CD4-positive, CD25-positive, alpha-beta regulatory T cell (primary cell): ENCODE data around the gene COL5A1. TPM values are rescaled to one million over a fixed set of nuclear protein-coding genes. Genes with fewer than 3 reads are reported as not detected.

Source experiments
- ATAC-seq, 2 donors: fragments of 150-1000 bp; cut with Tn5 transposase; one replicate each; pipeline ENCODE4 v1.10.0; 2021; ENCODE audit warnings: low read depth in 2 of 2, moderate number of reproducible peaks in 2 of 2, moderate library complexity in 1 of 2
- DNase-seq, 3 donors: peaks; one replicate each; pipeline versions ENCODE4 v3.0.0 to v3.0.0-alpha.2; 2012 to 2022; ENCODE audit warnings: mixed read lengths in 1 of 3
- H3K27ac ChIP-seq: one replicate; pipeline ENCODE4 v1.7.0; 2013; ENCODE audit warnings: mild to moderate bottlenecking, low read length; ENCODE audit not compliant: insufficient read depth, poor library complexity, severe bottlenecking
- H3K27me3 ChIP-seq: one replicate; pipeline ENCODE4 v1.7.0; 2013; ENCODE audit warnings: low read length; ENCODE audit not compliant: control insufficient read depth, insufficient read depth
- H3K36me3 ChIP-seq: one replicate; pipeline ENCODE4 v1.7.0; 2013; ENCODE audit warnings: mild to moderate bottlenecking, low read length, moderate library complexity; ENCODE audit not compliant: control insufficient read depth, insufficient read depth
- H3K4me1 ChIP-seq: 2 replicates; pipeline ENCODE4 v1.7.0; 2013; ENCODE audit warnings: mild to moderate bottlenecking, low read length; ENCODE audit not compliant: insufficient read depth, control insufficient read depth, poor library complexity, severe bottlenecking
- H3K4me3 ChIP-seq: one replicate; pipeline ENCODE4 v1.7.0; 2013; ENCODE audit warnings: low read depth, mild to moderate bottlenecking, low read length, moderate library complexity
- H3K9me3 ChIP-seq, 2 experiments: 1 replicate in 1 of 2; 2 replicates in 1 of 2; pipeline ENCODE4 v1.7.0; 2013; ENCODE audit warnings: low read length in 2 of 2, mild to moderate bottlenecking in 1 of 2, moderate library complexity in 1 of 2; ENCODE audit not compliant: control insufficient read depth in 2 of 2
- H3K27ac Mint-ChIP-seq, 3 donors: one replicate each; pipeline ENCODE4 v1.8.0; 2020 to 2022; ENCODE audit warnings: mild to moderate bottlenecking in 3 of 3, mixed read lengths in 3 of 3, moderate library complexity in 2 of 3
- H3K27me3 Mint-ChIP-seq: one replicate; pipeline ENCODE4 v1.8.0; 2022; ENCODE audit warnings: mild to moderate bottlenecking, mixed read lengths
- H3K36me3 Mint-ChIP-seq: one replicate; pipeline ENCODE4 v1.8.0; 2020; ENCODE audit warnings: mixed read lengths
- H3K4me1 Mint-ChIP-seq, 4 donors: one replicate each; pipeline ENCODE4 v1.8.0; 2020 to 2022; ENCODE audit warnings: mixed read lengths in 4 of 4, mild to moderate bottlenecking in 1 of 4
- H3K4me3 Mint-ChIP-seq, 4 donors: one replicate each; pipeline ENCODE4 v1.8.0; 2020 to 2022; ENCODE audit warnings: mild to moderate bottlenecking in 4 of 4, mixed read lengths in 4 of 4, moderate library complexity in 3 of 4
- H3K9me3 Mint-ChIP-seq, 7 donors: one replicate each; pipeline ENCODE4 v1.8.0; 2020 to 2022; ENCODE audit warnings: mixed read lengths in 7 of 7, mild to moderate bottlenecking in 3 of 7, moderate library complexity in 2 of 7
- polyA plus RNA-seq, 4 donors: library from polyadenylated mRNA; unstranded; fragments of 300-500 nt; fragmentation: Illumina TruSeq; gene quantifications; one replicate each; pipeline ENCODE4 v1.2.3, GENCODE V29; 2021
- total RNA-seq: library from RNA; stranded (reverse); gene quantifications from one replicate; pipeline ENCODE4 v1.2.3, GENCODE V29; 2022

Gene COL5A1
- total and polyA plus RNA-seq, 5 donors from 2014 or later, result 0.02 to 1.7 (median 0.10) TPM; not detected in 2

DNA sequence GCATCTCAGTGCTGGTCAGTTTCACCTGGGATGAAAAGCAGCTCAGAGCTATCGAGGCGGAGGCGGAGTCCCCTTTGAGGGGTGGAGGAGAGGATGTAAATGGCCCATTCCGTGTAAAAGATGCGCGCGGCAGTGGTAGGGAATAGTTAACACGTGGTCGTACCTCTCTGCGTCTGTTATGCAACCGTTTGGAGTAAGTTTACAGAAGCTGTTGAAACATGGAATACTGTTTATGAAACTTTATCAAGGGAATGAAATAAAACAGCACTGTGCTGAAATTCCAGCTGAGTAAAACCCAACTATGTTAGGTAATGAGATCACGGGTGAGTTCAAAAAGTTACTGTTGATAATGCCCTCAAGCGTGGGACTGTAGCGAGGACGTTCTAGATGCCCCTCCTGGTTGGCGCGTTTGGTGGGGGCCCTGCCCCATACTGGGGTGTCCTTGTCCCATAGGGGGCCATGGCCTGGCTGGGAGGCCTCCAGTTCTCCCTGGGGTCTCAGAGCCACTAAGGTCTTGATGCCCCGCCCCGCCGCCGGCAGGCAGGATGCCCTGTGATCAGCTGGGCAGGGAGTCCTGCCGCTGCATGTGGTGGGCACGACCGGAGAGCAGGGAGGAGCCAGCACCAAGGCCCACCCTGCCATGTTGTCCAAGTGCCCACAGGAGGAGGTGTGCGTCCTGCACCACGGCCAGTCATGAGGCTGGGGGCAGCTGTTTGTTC, 90.9 kb downstream of the COL5A1 start:
- Mint-ChIP-seq H3K9me3 (peaks cover 0 to 2% (median 0%) of the 10 kb centered on the region in 7 donors), H3K4me1 (no peaks in the 10 kb centered on the region), H3K4me3 (no peak overlapping the region), H3K27ac (no peak overlapping the region), H3K36me3 (no peaks in the 10 kb centered on the region), H3K27me3 (peaks cover 4% of the 10 kb centered on the region)
- Histone ChIP-seq H3K9me3 (no peaks in the 10 kb centered on the region), H3K4me3 (no peak overlapping the region), H3K36me3 (no peaks in the 10 kb centered on the region), H3K4me1 (no peaks in the 10 kb centered on the region), H3K27me3 (no peaks in the 10 kb centered on the region), H3K27ac (no peak overlapping the region)
- no peak for ATAC-seq
- DNase-seq, result no peak

DNA sequence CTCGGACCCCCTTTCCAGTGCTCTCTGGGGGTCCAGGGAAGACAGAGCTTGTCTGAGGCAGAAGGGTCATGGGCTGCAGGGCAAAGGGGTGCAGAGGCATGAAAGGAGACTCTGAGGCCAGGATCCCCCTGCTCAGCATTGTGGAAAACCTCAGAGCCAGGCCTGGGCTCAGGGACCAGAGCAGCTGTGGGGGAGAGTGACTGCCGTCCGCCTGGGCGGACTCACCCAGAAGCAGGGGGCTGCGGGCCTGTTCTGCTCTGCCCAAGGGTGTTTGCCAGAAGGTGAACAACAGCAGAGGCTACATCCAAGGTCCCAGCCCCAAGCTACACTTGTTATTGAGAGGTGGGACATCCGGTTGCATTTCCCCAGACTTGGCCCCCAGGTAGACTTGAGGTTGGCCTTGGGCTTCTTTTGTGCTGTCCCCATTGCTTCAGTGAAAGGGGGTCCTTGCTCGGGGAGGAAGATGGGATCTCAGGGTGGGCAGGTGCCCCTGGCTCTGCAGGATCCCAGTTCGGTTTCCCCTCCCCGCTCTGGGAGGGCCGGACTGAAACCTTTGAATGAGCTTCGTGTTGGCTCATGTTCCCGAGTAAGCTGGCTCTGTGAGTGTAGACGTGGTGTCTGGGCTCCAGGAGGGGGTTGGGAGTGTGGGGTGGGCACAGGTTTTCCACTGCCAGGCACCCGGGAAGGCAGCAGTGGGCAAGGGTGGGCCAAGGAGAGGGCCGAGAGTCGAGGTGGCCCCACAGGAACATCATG, 92.1 kb downstream of the COL5A1 start:
- DNase-seq (no peak), ATAC-seq (no peak)
- Mint-ChIP-seq H3K4me3 (no peak overlapping the region), H3K27me3 (peaks cover 4% of the 10 kb centered on the region), H3K9me3 (peaks cover 0 to 2% (median 0%) of the 10 kb centered on the region in 7 donors), H3K4me1 (no peaks in the 10 kb centered on the region), H3K27ac (no peak overlapping the region), H3K36me3 (no peaks in the 10 kb centered on the region)
- no peak overlapping the region for H3K27ac ChIP-seq
- H3K9me3 ChIP-seq, result no peaks in the 10 kb centered on the region
- H3K36me3 ChIP-seq, result no peaks in the 10 kb centered on the region
- H3K27me3 ChIP-seq, result no peaks in the 10 kb centered on the region
- H3K4me1 ChIP-seq, result no peaks in the 10 kb centered on the region
- no peak overlapping the region for H3K4me3 ChIP-seq

DNA sequence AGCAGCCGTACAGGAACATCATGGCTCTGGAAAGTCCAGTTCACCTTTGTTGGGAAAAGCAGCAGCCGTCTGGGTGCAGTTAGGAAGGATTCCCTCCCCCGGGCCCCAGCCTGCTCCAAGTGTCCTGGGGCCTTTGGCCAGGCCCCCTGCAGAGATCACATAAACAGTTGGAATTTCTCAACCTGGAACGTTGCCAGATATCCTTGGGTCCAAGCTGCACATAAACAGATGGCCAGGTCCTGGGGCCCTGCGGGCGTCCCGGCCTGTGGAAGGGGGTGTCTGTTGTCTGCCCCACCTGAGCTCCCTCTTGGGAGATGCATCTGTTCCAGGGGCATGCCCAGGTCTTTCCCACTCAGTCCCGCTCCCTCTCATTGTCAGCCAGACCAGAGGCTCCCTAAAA, 92.7 kb downstream of the COL5A1 start:
- H3K4me1 Mint-ChIP-seq, result no peaks in the 10 kb centered on the region
- no peaks in the 10 kb centered on the region for H3K9me3 ChIP-seq

DNA sequence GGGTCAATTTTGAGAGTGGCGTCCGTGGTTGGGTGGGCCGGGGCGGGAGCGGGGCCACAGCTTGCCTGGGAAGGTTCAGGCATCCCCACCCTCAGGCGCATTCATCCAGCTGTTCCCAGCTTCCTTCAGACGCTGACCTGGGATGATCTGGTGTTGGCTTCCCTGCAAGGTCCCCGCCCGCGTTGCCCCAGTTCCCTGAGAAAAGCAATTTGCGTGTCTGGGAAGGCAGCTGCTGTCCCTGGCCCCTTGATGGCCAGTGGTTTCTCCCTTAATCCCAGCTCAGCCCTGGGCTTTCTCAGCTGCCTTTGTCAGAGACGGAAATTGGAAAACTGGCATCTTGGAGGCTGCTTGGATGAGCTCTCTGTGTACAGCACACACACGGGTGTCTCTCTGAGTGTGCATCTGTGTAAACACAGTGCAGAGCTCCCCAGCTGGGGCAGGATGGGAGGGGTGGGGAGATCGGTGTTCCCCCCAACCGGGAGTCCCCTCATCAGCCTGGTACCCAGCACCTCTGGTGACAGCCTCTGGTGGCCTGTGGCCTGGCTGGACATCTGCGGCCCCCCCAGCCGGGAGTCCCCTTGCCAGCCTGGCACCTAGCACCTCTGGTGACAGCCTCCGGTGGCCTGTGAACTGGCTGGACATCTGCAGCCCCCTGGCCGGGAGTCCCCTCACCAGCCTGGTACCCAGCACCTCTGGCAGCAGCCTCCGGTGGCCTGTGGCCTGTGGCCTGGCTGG, 94.0 kb downstream of the COL5A1 start:
- no peaks in the 10 kb centered on the region for H3K36me3 Mint-ChIP-seq

More for the DNA sequence above, 92.7 kb downstream of the COL5A1 start:
- no peaks in the 10 kb centered on the region for H3K4me1 ChIP-seq
- Mint-ChIP-seq H3K27me3 (peaks cover 4% of the 10 kb centered on the region), H3K36me3 (no peaks in the 10 kb centered on the region), H3K4me3 (no peak overlapping the region), H3K9me3 (no peaks in the 10 kb centered on the region), H3K27ac (no peak overlapping the region)
- DNase-seq (no peak), ATAC-seq (no peak)
- H3K27me3 ChIP-seq, result no peaks in the 10 kb centered on the region
- H3K4me3 ChIP-seq, result no peak overlapping the region
- no peaks in the 10 kb centered on the region for H3K36me3 ChIP-seq
- H3K27ac ChIP-seq, result no peak overlapping the region

DNA sequence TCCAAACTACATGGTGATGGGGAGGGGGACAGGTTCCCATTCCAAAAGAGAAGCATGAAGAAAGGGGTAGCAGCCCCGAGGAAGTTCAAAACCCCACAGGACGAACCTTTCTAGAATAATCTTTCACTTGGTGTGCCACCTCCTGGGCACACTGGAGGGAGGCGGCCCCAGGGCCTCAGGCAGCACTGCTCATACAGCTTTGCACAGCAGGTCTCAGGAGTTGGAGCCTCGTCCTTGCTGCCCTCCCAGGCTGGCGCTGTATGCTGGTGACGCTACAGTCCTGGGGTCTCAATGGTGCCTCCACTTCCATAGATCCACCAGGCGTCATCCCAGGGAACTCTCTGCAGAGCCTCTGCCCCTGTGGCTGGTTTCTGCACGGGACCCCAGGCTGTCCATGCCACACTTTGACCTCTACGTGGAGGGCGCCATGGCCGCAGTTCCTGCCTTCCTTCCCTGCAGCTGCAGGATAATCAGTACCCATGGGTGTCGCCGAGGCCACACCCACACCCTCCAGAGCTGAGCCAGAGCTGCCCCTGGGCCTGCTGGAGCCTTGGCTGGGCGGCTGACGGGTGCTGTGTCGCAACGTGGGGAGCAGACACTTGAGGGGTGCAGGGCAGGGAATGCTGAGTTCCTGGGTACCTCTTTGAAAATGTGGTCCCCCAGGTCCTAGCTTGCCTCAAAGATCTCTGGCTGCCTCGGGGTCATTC, 95.3 kb downstream of the COL5A1 start:
- Mint-ChIP-seq H3K27me3 (peaks cover 4% of the 10 kb centered on the region), H3K4me3 (no peak overlapping the region), H3K27ac (no peak overlapping the region), H3K9me3 (peaks cover 0 to 2% (median 0%) of the 10 kb centered on the region in 7 donors), H3K36me3 (no peaks in the 10 kb centered on the region), H3K4me1 (no peaks in the 10 kb centered on the region)
- Histone ChIP-seq H3K4me3 (no peak overlapping the region), H3K27ac (no peak overlapping the region), H3K9me3 (no peaks in the 10 kb centered on the region), H3K4me1 (no peaks in the 10 kb centered on the region), H3K36me3 (no peaks in the 10 kb centered on the region), H3K27me3 (no peaks in the 10 kb centered on the region)
- no peak for DNase-seq
- no peak for ATAC-seq

More for the DNA sequence above, 94.0 kb downstream of the COL5A1 start:
- DNase-seq (no peak), ATAC-seq (no peak)
- Histone ChIP-seq H3K36me3 (no peaks in the 10 kb centered on the region), H3K27me3 (no peaks in the 10 kb centered on the region), H3K4me3 (no peak overlapping the region), H3K27ac (no peak overlapping the region), H3K4me1 (no peaks in the 10 kb centered on the region), H3K9me3 (no peaks in the 10 kb centered on the region)
- Mint-ChIP-seq H3K27ac (no peak overlapping the region), H3K9me3 (no peaks in the 10 kb centered on the region), H3K4me3 (no peak overlapping the region), H3K4me1 (no peaks in the 10 kb centered on the region), H3K27me3 (peaks cover 4% of the 10 kb centered on the region)

DNA sequence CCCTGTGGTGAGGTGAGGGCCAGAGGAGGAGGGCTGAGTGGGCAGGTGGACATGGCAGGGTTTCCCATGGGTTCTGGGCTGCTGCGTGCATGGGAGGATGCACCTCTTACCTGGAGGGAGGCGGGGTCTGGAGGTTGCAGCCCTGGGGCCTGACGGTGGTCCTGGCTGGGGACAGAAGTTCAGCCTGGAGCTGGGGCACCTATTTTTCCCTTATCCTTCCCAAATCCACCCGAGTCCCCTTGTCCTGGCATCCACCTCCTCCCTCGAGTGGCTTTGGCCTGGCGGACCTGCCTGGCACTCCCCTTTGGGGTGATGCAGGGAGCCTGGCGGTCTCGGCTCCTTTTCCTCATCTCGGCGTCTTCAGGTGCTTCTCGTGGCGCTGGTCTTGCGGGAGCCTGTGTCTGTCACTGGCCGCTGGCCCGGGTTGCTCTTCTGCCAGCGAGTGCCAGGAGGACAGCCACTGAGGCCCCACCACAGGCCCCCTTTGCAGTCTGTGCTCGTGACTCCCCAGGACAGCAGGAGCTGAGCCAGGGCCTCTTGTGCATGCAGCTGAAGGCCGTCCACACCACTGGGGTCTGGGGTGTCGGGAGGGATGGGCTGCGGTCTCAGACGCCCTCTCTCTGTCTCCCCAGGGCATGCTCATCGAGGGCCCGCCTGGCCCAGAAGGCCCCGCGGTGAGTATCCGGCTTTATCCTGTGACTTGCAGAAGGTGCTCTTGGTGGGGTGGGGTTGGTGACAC, 96.4 kb downstream of the COL5A1 start:
- no peak overlapping the region for H3K27ac Mint-ChIP-seq
- Histone ChIP-seq H3K27ac (no peak overlapping the region), H3K4me3 (no peak overlapping the region), H3K36me3 (no peaks in the 10 kb centered on the region), H3K4me1 (no peaks in the 10 kb centered on the region), H3K9me3 (no peaks in the 10 kb centered on the region), H3K27me3 (no peaks in the 10 kb centered on the region)
- H3K36me3 Mint-ChIP-seq, result no peaks in the 10 kb centered on the region
- peaks cover 0 to 2% (median 0%) of the 10 kb centered on the region in 7 donors for H3K9me3 Mint-ChIP-seq
- no peak overlapping the region for H3K4me3 Mint-ChIP-seq
- no peak for DNase-seq
- H3K4me1 Mint-ChIP-seq, result no peaks in the 10 kb centered on the region
- H3K27me3 Mint-ChIP-seq, result peaks cover 4% of the 10 kb centered on the region
- no peak for ATAC-seq
